PC-3 (cell line): ENCODE data around the gene EPGN. TPM values are rescaled to one million over a fixed set of nuclear protein-coding genes. Genes with fewer than 3 reads are reported as not detected.

Experiments
- ATAC-seq: fragments of 200-7000 bp; cut with Tn5 transposase; 2 replicates; pipeline ENCODE4 v1.9.1; 2020; ENCODE audit warnings: mild to moderate bottlenecking, moderate library complexity
- BruUV-seq: library from RNA; stranded (reverse); fragments of 400-500 nt; replicated peaks from 2 replicates; lab custom pipeline; 2021; lab: Mats Ljungman, UMichigan
- CTCF ChIA-PET: fragments of 300-600 bp; sonication (Branson Sonifier 250); formaldehyde crosslinking; loops from one replicate; lab custom pipeline; 2022; ENCODE audit warnings: antibody characterized with exemption; lab: Charles Lee
- POLR2A ChIA-PET: fragments of 300-600 bp; sonication (Branson Sonifier 250); formaldehyde crosslinking; loops from one replicate; lab custom pipeline; 2022; ENCODE audit warnings: antibody characterized with exemption; ENCODE audit not compliant: unreplicated experiment; lab: Charles Lee
- DNase-seq: peaks from one replicate; pipeline ENCODE4 v3.0.0-alpha.2; 2015
- H2AFZ ChIP-seq: fragments of 300-600 bp; sonication (generic); 2 replicates; pipeline ENCODE4 v1.6.0; 2016; ENCODE audit warnings: antibody characterized with exemption, low read length
- H3F3A ChIP-seq: fragments of 300-600 bp; sonication (generic); one replicate; pipeline ENCODE4 v1.6.0; 2017; ENCODE audit warnings: antibody characterized with exemption, low read length, control low read depth, mild to moderate bottlenecking; ENCODE audit not compliant: unreplicated experiment
- H3K27ac ChIP-seq: fragments of 300-600 bp; sonication (generic); 2 replicates; pipeline ENCODE4 v1.5.1; 2016; ENCODE audit warnings: mild to moderate bottlenecking, low read length
- H3K27me3 ChIP-seq: fragments of 300-600 bp; sonication (generic); 2 replicates; pipeline ENCODE4 v1.6.1; 2016; ENCODE audit warnings: low read length, mixed read lengths
- H3K36me3 ChIP-seq: fragments of 300-600 bp; sonication (generic); 2 replicates; pipeline ENCODE4 v1.6.1; 2016; ENCODE audit warnings: low read depth, mixed run types, low read length, mixed read lengths
- H3K4me1 ChIP-seq: fragments of 300-600 bp; sonication (generic); 2 replicates; pipeline ENCODE4 v1.5.1; 2016; ENCODE audit warnings: low read length; ENCODE audit not compliant: insufficient read depth
- H3K4me2 ChIP-seq: fragments of 300-600 bp; sonication (generic); 2 replicates; pipeline ENCODE4 v1.6.0; 2016; ENCODE audit warnings: low read length
- H3K4me3 ChIP-seq: fragments of 300-600 bp; sonication (generic); 2 replicates; pipeline ENCODE4 v1.5.1; 2016; ENCODE audit warnings: mild to moderate bottlenecking, low read length, mixed read lengths
- H3K79me2 ChIP-seq: fragments of 300-600 bp; sonication (generic); 2 replicates; pipeline ENCODE4 v1.6.1; 2017; ENCODE audit warnings: low read length, mixed read lengths
- H3K9ac ChIP-seq: fragments of 300-600 bp; sonication (generic); 2 replicates; pipeline ENCODE4 v1.6.0; 2016; ENCODE audit warnings: mild to moderate bottlenecking, low read length
- H3K9me2 ChIP-seq: fragments of 300-600 bp; sonication (generic); replicated peaks from 2 replicates; pipeline ENCODE4 v1.6.1; 2016; ENCODE audit warnings: mixed run types, low read length, mixed read lengths
- H3K9me3 ChIP-seq: fragments of 300-600 bp; sonication (generic); 2 replicates; pipeline ENCODE4 v1.6.1; 2016; ENCODE audit warnings: low read length, mixed read lengths
- H4K20me1 ChIP-seq: fragments of 300-600 bp; sonication (generic); 2 replicates; pipeline ENCODE4 v1.6.1; 2016; ENCODE audit warnings: low read length, mixed read lengths
- EZH2 ChIP-seq: fragments of 300-600 bp; sonication (generic); IDR thresholded peaks from one replicate; pipeline ENCODE4 v1.6.1; 2017; ENCODE audit warnings: antibody characterized with exemption, mild to moderate bottlenecking, low read length; ENCODE audit not compliant: unreplicated experiment
- EZH2phosphoT487 ChIP-seq: fragments of 300-600 bp; sonication (generic); IDR thresholded peaks from 2 replicates; pipeline ENCODE4 v1.6.1; 2018; ENCODE audit warnings: mild to moderate bottlenecking, antibody characterized with exemption, low read length, borderline replicate concordance
- intact Hi-C: fragments of 100-400 bp; cut with micrococcal nuclease; formaldehyde crosslinking; loops from 2 replicates; pipeline ENCODE4 v1.9.0; 2023
- total RNA-seq: library from RNA; depleted of rRNA; stranded (reverse); fragments of >200 nt; gene quantifications from 2 replicates; pipeline ENCODE4 v1.2.3, GENCODE V29; 2014
- TF ChIP-seq, protein P1 (sequence below): fragments of 300-600 bp; sonication (generic); conservative IDR thresholded peaks from 2 replicates; pipeline ENCODE4 v1.5.1; 2017; ENCODE audit warnings: antibody characterized with exemption, low read depth, mild to moderate bottlenecking, low read length

EPGN gene
- total RNA-seq, 1 experiment from 2014 or later: 98.0 TPM

DNA sequence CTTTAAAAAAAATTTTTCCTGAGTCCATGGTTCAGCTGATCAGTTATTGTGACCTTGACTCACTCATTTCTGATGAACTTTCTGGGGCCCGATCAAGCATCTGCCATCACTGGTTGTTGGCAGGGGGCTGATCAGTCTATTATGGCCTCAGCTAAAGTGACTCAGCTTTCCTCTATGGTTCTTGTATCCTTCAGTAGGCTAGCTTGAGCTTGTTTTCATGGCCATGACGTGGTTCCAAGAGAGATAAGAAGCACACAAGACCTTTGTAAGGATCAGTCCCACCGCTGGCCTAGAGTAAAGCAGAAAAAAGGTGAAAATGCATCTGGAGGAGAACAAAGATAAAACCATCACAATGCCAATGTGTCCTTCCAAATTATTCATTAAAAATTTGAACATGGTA is 29.8 kb upstream of the EPGN start:
- no peaks in the 10 kb centered on the region for H3F3A ChIP-seq
- no peaks in the 10 kb centered on the region for H3K36me3 ChIP-seq
- H3K4me3 ChIP-seq: no peak overlapping the region
- H3K4me1 ChIP-seq: peaks cover 25% of the 10 kb centered on the region
- H3K27me3 ChIP-seq: no peaks in the 10 kb centered on the region
- 0 out of 2 replicates have a peak, but pooled peaks cover 3% of the 10 kb centered on the region for H3K9me2 ChIP-seq
- H4K20me1 ChIP-seq: no peaks in the 10 kb centered on the region
- no TSS peak for BruUV-seq
- TF ChIP-seq EZH2phosphoT487 (no peak), EZH2 (no peak)
- TF ChIP-seq, protein P1, sequence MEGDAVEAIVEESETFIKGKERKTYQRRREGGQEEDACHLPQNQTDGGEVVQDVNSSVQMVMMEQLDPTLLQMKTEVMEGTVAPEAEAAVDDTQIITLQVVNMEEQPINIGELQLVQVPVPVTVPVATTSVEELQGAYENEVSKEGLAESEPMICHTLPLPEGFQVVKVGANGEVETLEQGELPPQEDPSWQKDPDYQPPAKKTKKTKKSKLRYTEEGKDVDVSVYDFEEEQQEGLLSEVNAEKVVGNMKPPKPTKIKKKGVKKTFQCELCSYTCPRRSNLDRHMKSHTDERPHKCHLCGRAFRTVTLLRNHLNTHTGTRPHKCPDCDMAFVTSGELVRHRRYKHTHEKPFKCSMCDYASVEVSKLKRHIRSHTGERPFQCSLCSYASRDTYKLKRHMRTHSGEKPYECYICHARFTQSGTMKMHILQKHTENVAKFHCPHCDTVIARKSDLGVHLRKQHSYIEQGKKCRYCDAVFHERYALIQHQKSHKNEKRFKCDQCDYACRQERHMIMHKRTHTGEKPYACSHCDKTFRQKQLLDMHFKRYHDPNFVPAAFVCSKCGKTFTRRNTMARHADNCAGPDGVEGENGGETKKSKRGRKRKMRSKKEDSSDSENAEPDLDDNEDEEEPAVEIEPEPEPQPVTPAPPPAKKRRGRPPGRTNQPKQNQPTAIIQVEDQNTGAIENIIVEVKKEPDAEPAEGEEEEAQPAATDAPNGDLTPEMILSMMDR: no peak
- no peaks in the 10 kb centered on the region for H3K79me2 ChIP-seq
- intact Hi-C loops: no loop called here
- no peaks in the 10 kb centered on the region for H3K9me3 ChIP-seq
- POLR2A ChIA-PET: interaction anchor here (0.7 kb wide), 1 partner anchor 15 kb away, joined by 5 read pairs; no protein-coding TSS in a partner anchor
- CTCF ChIA-PET: no interaction called here
- ATAC-seq (no peak), DNase-seq (no peak)
- no peak overlapping the region for H3K4me2 ChIP-seq
- H3K27ac ChIP-seq: no peak overlapping the region
- no peak overlapping the region for H3K9ac ChIP-seq
- no peak overlapping the region for H2AFZ ChIP-seq

DNA sequence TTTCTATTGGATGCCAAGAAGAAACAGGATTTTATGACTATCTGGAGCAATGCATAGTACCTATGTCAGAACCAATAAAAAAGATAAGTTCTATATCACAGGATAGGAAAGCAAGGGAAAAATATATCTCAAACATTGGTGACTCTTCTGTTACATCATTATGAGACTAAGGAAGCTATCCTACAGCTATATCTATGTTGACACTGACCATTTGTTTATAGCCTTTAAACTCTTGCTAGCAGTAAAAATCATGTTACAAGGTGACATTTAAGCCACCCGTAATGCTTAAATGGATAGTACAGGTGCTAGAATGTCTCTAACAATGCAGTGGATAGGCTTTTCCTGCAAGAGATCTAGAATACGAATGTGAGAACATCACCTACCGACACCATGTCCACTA is 28.6 kb upstream of the EPGN start:
- H4K20me1 ChIP-seq: no peaks in the 10 kb centered on the region
- DNase-seq (no peak), ATAC-seq (no peak)
- H3F3A ChIP-seq: peaks cover 3% of the 10 kb centered on the region
- BruUV-seq: no TSS peak
- H3K9ac ChIP-seq: no peak overlapping the region
- H3K4me1 ChIP-seq: peaks cover 36% of the 10 kb centered on the region
- ChIA-PET CTCF (no interaction called here), POLR2A (no interaction called here)
- H3K9me3 ChIP-seq: no peaks in the 10 kb centered on the region
- no peaks in the 10 kb centered on the region for H3K27me3 ChIP-seq
- H2AFZ ChIP-seq: no peak overlapping the region
- intact Hi-C loops: no loop called here
- H3K4me3 ChIP-seq: no peak overlapping the region
- no peak overlapping the region for H3K4me2 ChIP-seq
- no peak overlapping the region for H3K27ac ChIP-seq
- H3K79me2 ChIP-seq: no peaks in the 10 kb centered on the region
- TF ChIP-seq EZH2phosphoT487: no peak
- TF ChIP-seq EZH2: no peak
- TF ChIP-seq, protein P1: no peak
- H3K9me2 ChIP-seq: 0 out of 2 replicates have a peak, but pooled peaks cover 3% of the 10 kb centered on the region
- H3K36me3 ChIP-seq: no peaks in the 10 kb centered on the region

DNA sequence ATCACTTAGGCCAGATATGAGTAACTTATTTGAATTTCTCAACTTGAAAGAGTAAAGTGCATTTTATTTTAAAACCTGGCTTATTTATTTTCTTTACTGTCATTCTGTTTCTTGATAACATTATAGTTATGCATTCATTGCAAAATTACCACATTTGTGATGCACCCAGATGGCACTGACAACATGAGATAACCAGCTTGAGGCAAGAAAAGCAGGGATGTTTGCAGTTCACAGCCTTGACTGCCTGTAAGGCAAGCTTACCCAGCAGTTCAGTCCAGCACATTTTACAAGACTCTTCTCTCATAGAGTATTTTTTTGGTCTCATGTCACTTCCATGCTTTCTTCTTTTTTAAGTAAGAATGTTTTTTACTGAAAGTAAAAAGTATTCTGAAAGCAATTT is 25.3 kb upstream of the EPGN start:
- 0 out of 2 replicates have a peak, but pooled peaks cover 3% of the 10 kb centered on the region for H3K9me2 ChIP-seq
- intact Hi-C loops: no loop called here
- H3K36me3 ChIP-seq: no peaks in the 10 kb centered on the region
- BruUV-seq: no TSS peak
- peaks cover 3% of the 10 kb centered on the region for H3F3A ChIP-seq
- H2AFZ ChIP-seq: no peak overlapping the region
- H3K79me2 ChIP-seq: no peaks in the 10 kb centered on the region
- TF ChIP-seq EZH2phosphoT487: no peak
- TF ChIP-seq, protein P1: no peak
- TF ChIP-seq EZH2: no peak
- H3K27ac ChIP-seq: peak overlapping the region; percentile 81
- ChIA-PET CTCF (no interaction called here), POLR2A (interaction anchor here (0.5 kb wide), 1 partner anchor 125 kb away, joined by 3 read pairs; no protein-coding TSS in a partner anchor)
- H3K4me1 ChIP-seq: peaks cover 42% of the 10 kb centered on the region
- no peaks in the 10 kb centered on the region for H4K20me1 ChIP-seq
- peak overlapping the region; percentile 23 for H3K9ac ChIP-seq
- no peaks in the 10 kb centered on the region for H3K27me3 ChIP-seq
- peak overlapping the region; percentile 66 for H3K4me2 ChIP-seq
- no peak overlapping the region for H3K4me3 ChIP-seq
- no peaks in the 10 kb centered on the region for H3K9me3 ChIP-seq
- no peak for ATAC-seq
- DNase-seq: peak; percentile 20
